Bronchial epithelial cell (primary cell): ENCODE data around the gene IFNA7. TPM values are rescaled to one million over a fixed set of nuclear protein-coding genes. Genes with fewer than 3 reads are reported as not detected.
A peak's percentile ranks its signal among the peaks of the same experiment; 100 is the strongest.
"Not testable (repeated sequence)": the region's sequence is repeated elsewhere in the genome, so short reads cannot be mapped to it uniquely, and the experiment has no call there.

Experiments
- DNase-seq: peaks from one replicate; pipeline ENCODE4 v3.0.0-alpha.2; 2010; ENCODE audit warnings: low read depth
- FAIRE-seq: peaks from 2 replicates; lab custom pipeline; 2011; peaks lifted over from hg19 to GRCh38; lab: Jason Lieb, UNC
- H3K27me3 ChIP-seq: 2 replicates; pipeline ENCODE4 v1.5.1; 2011; ENCODE audit warnings: low read length; ENCODE audit not compliant: control insufficient read depth, insufficient read depth
- H3K36me3 ChIP-seq: 2 replicates; pipeline ENCODE4 v1.5.1; 2011; ENCODE audit warnings: low read length; ENCODE audit not compliant: control insufficient read depth, insufficient read depth
- H3K4me3 ChIP-seq: 2 replicates; pipeline ENCODE4 v1.5.1; 2011; ENCODE audit warnings: mild to moderate bottlenecking, low read depth, low read length, control low read depth
- total RNA-seq: library from RNA; depleted of rRNA; stranded (reverse); fragments of >200 nt; gene quantifications from 2 replicates; pipeline ENCODE4 v1.2.1, GENCODE V29; 2014
- TF ChIP-seq, protein P1 (sequence below): IDR thresholded peaks from 2 replicates; pipeline ENCODE4 v1.5.1; 2011; ENCODE audit warnings: mild to moderate bottlenecking, moderate library complexity, low read length, control low read depth, inconsistent platforms; ENCODE audit not compliant: insufficient read depth, severe bottlenecking

Gene IFNA7
- total RNA-seq, 1 donor from 2014 or later, result not detected

DNA sequence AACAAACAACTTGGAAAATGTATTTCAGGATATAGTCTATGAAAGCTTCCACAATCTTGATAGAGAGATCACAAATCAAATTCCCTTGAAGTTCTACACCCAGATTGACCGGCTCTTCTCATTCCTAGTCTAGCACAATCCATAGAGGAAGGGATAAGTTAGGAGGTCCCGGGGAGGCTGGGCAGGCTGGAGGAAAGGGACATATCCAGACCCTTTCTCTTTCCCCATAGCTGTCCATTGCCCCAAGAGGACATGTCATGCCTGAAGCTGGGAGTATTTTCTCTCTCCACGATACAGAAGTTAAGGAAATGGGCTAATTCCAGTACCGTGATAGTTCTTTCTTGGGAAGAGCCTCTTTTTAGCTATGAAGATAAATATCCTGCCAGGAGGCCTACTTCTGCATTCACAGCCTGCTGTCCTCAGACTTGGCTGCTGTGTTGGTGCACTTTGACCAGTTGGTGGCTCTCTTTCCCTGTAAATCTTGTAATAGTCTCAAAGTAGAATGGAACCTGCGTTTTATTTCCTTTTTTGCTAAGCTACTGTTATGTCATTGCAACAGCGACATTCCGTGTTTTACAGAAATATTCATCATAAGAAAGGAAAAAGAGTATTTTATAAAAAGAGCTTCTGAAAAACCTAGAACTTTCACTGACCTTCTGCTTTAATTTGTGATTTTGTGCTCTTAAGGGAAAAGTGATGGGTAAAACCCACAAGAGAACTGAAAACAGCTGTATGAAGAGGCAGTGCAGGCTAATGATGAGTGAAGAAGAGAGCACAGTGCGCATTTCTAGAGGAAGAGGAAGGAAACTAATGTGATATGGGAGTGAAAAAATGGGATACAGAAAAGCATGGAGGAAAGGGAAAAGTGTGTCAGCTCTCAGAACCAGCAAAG, 33.7 kb upstream of the IFNA7 start:
- H3K4me3 ChIP-seq, H3K27me3 ChIP-seq, FAIRE-seq, H3K36me3 ChIP-seq: not testable (repeated sequence)
- DNase-seq, result peak; percentile 44
- TF ChIP-seq, protein P1, sequence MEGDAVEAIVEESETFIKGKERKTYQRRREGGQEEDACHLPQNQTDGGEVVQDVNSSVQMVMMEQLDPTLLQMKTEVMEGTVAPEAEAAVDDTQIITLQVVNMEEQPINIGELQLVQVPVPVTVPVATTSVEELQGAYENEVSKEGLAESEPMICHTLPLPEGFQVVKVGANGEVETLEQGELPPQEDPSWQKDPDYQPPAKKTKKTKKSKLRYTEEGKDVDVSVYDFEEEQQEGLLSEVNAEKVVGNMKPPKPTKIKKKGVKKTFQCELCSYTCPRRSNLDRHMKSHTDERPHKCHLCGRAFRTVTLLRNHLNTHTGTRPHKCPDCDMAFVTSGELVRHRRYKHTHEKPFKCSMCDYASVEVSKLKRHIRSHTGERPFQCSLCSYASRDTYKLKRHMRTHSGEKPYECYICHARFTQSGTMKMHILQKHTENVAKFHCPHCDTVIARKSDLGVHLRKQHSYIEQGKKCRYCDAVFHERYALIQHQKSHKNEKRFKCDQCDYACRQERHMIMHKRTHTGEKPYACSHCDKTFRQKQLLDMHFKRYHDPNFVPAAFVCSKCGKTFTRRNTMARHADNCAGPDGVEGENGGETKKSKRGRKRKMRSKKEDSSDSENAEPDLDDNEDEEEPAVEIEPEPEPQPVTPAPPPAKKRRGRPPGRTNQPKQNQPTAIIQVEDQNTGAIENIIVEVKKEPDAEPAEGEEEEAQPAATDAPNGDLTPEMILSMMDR, result peak; percentile 64

DNA sequence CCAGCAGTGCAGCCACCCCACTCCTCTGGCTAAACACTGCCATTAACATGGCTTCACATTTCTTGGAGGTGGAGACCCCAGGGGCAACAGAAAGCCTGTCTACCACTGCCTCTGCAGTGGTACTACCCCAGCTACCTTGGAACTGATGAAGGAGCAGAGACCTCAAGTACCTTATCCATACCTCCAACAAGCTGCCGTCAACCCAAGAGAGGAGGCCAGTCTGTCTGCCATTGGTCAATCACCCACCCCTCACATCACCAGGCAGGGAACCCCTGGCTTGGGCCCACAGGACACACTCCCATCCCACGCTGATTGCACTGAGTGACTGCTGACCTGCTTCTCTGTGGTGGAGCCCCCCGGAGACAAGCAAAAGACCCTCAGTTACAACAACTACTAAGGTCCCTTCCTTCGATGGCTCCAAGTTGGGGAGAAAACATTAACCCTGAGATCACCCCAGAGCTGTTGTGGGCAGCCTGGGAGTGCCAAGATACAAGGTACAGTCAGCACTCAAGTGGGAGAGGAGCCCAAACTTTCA, 32.2 kb upstream of the IFNA7 start:
- Histone ChIP-seq H3K36me3 (no peaks in the 10 kb centered on the region), H3K4me3 (no peak overlapping the region), H3K27me3 (peaks cover 2% of the 10 kb centered on the region)
- DNase-seq (no peak), FAIRE-seq (no peak)
- TF ChIP-seq, protein P1, result no peak

- TF ChIP-seq, protein P1, result no peak
- no peak for DNase-seq
- no peak for FAIRE-seq
- no peak overlapping the region for H3K4me3 ChIP-seq
- no peaks in the 10 kb centered on the region for H3K36me3 ChIP-seq
- H3K27me3 ChIP-seq, result peaks cover 1% of the 10 kb centered on the region
Observed at GRCh38 chr9:21233258-21233657, 31.3 kb upstream of the IFNA7 start.

- H3K27me3 ChIP-seq, result no peaks in the 10 kb centered on the region
- no peak within 1 kb of the TSS for H3K4me3 ChIP-seq
- TF ChIP-seq, protein P1, result no peak
- FAIRE-seq (no peak), DNase-seq (no peak)
- no peaks in the 10 kb centered on the region for H3K36me3 ChIP-seq
Observed at GRCh38 chr9:21228122-21228521, 26.1 kb upstream of the IFNA7 start, which contains the start of gene IFNA17. TSS of gene IFNA17 (minus strand) at chr9:21228222. CDS start at chr9:21228173, 49 bp downstream.

GRCh38 chr9:21217211-21217610, 15.2 kb upstream of the IFNA7 start, which contains the start of gene IFNA16:
TSS of gene IFNA16 (minus strand) at chr9:21217311. CDS start at chr9:21217305, 6 bp downstream.
- not testable (repeated sequence) for H3K36me3 ChIP-seq, DNase-seq, H3K4me3 ChIP-seq, H3K27me3 ChIP-seq, FAIRE-seq

GRCh38 chr9:21213411-21214326, 11.7 kb upstream of the IFNA7 start:
- DNase-seq, result peak; percentile 10
- not testable (repeated sequence) for FAIRE-seq, H3K36me3 ChIP-seq, H3K4me3 ChIP-seq, H3K27me3 ChIP-seq
- TF ChIP-seq, protein P1, result peak; percentile 48

DNA sequence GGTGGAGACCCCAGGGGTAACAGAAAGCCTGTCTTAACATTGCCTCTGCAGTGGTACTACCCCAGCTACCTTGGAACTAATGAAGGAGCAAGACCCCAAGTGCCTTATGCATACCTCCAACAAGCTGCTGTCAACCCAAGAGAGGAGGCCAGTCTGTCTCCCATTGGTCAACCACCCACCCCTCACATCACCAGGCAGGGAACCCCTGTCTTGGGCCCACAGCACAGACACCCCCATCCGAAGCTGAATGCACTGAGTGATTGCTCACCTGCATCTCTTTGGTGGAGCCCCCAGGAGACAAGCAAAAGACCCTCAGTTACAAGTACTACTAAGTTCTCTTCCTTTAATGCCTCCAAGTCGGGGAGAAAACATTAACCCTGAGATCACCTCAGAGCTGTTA, 10.2 kb upstream of the IFNA7 start:
- peak; percentile 86 for FAIRE-seq
- H3K4me3 ChIP-seq, DNase-seq, H3K27me3 ChIP-seq, H3K36me3 ChIP-seq: not testable (repeated sequence)

DNA sequence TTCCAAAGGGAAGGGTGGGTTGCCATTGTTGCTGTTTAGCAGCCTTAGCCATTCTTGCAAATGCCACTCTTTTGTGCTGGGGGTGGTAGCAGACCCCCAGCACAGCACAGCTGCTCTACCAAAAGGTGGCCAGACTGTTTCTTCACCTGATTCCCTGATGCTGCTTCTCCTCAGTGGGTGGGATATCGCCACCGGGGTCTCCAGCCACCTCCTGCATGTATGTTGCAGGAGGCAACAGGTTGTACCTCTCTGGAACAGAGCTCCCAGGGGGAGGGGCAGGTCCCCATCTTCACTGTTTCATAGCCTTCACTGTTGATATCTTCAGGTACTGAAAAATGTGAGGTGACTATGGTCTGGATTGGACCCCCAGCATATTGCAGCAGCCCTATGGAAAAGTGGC, 8.8 kb upstream of the IFNA7 start:
- not testable (repeated sequence) for H3K4me3 ChIP-seq, H3K27me3 ChIP-seq, DNase-seq, FAIRE-seq, H3K36me3 ChIP-seq
